ENCODE results near the gene GYPC.

GYPC gene

GRCh38 chr2:126649101-126649500 lies 6.9 kb upstream of the GYPC start:
- DNase-seq = no peak

GRCh38 chr2:126650994-126651393 lies 5.0 kb upstream of the GYPC start:
- DNase-seq = no peak

GRCh38 chr2:126652323-126652891 lies 3.6 kb upstream of the GYPC start:
- DNase-seq = no peak

- no peak for DNase-seq
Observed at GRCh38 chr2:126653109-126653508, 2.8 kb upstream of the GYPC start.

GRCh38 chr2:126653761-126654160 lies 2.2 kb upstream of the GYPC start:
- no peak for DNase-seq

GRCh38 chr2:126655051-126655450 lies 907 bp upstream of the GYPC start:
- DNase-seq = no peak

GRCh38 chr2:126656431-126657147 lies 631 bp downstream of the GYPC start:
- DNase-seq = peak in 4 of 58 donors; percentile 12 to 27 (median 18)

GRCh38 chr2:126657148-126657635 lies 1.2 kb downstream of the GYPC start:
- DNase-seq = peak in 2 of 58 donors; percentile 23 to 37

- DNase-seq = peak in 4 of 58 donors; percentile 11 to 24 (median 16)
Observed at GRCh38 chr2:126657636-126658318, 1.8 kb downstream of the GYPC start.

GRCh38 chr2:126658319-126658904 lies 2.5 kb downstream of the GYPC start:
- DNase-seq = no peak

GRCh38 chr2:126658905-126659561 lies 3.1 kb downstream of the GYPC start:
- peak in 1 of 58 donors; percentile 22 for DNase-seq

- no peak for DNase-seq
Observed at GRCh38 chr2:126659562-126660467, 3.9 kb downstream of the GYPC start.

GRCh38 chr2:126660971-126661370 lies 5.0 kb downstream of the GYPC start:
- no peak for DNase-seq

GRCh38 chr2:126661702-126662500 lies 5.9 kb downstream of the GYPC start:
- DNase-seq = no peak

GRCh38 chr2:126662621-126663020 lies 6.7 kb downstream of the GYPC start:
- DNase-seq = no peak

GRCh38 chr2:126663184-126663963 lies 7.4 kb downstream of the GYPC start:
- no peak for DNase-seq

GRCh38 chr2:126664234-126664633 lies 8.3 kb downstream of the GYPC start:
- no peak for DNase-seq

- no peak for DNase-seq
Observed at GRCh38 chr2:126664639-126665038, 8.7 kb downstream of the GYPC start.

- DNase-seq = no peak
Observed at GRCh38 chr2:126665483-126665882, 9.5 kb downstream of the GYPC start.

Measured in anterior cingulate cortex (tissue), 58 donors.